Stimulated activated CD8-positive, alpha-beta memory T cell treated with anti-CD3 and anti-CD28 coated beads, Interleukin-4, amount 100 ng/mL, for 24 hours (primary cell): Measurements from ENCODE around the gene TSPAN14.

Experiments
- DNase-seq: peaks from one replicate; pipeline ENCODE4 v3.0.0-alpha.2; 2020; ENCODE audit warnings: low read depth

The TSPAN14 gene

DNA sequence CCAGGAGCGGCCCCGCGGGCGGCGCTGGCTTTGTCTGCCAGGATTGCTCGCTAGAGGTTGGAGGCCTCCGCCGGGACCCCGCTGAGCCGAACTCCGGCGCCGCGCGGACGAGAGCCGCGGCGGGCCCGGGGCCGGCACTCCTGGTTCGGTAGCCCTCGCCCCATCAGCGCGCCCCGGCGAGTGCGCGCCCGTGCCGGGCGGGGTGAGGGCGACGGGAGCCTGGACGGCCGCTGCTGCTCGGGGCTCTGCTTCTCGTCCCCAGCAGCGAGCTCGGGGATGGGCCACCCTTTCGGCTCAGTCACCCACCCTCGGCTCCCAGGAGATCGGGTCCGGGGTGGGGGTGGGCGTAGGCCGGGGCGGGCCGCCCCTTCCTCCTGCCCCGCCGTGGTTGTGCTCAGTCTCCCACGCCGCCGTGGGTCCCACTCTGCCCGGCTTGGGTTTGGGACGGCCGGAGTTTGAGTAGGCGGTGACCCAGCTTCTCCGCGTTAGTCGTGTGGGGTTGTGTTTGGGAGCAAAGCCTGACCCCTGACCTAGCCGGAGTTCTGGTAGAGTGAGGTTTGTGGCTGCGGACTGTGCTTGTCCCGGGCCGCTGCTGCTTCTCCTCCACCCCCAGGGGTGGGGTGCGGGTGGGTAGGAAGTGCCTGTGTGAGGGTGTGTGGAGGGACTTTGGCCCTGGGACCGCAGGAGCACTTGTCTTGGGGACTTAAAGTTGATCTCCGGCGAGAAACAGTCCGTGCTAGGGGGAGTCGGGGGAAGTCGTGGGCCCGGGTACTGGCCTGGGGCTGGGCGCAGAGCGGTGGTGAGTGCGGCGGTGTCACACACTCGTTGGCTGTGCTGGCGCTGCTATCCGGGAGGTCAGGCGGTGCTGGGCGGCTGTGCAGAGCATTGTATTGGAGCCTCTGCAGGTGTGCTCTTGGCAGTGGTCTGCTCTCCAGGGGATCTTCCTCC lies 677 bp downstream of the TSPAN14 start:
- DNase-seq = no peak

DNA sequence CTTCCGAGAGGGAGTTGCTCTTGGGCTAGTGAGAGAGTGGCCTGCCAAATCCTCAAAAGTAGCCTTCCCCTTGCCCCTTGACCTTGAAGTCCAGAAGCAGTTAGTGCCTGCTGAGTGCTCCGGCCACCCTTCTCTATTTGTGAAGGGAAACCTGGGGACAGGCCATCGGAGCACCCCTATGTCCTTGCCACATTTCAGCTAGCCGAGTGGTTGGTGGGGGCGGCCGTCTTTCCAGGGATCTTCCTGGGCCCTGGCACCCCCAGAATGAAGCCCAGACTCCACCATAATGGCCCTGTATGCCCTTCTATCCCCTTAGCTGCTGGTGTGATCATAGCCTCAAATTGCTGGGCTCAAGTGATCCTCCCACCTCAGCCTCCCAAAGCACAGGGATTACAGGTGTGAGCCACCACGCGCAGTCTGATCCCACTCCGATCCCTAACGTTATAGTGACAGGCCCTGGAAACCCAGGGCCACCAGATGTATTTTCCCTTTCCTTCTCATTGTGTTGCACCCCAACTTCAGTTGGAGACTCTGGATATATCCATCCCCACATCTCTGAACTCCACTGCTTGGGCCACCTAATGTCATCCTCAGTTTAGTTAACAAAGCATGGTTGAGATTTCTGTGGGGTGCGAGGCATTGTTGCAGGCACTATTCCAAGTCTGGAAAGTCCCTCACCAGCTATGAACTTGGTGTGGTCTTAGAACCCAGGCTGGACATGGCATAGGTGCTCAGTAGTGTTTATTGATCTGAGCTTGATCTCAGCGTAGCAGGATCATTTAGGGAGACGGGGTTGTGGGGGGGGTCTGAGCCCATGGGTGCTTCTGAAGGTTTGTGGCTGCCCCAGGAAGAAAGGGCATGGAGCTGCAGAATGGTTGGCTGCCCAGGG lies 1.6 kb downstream of the TSPAN14 start:
- DNase-seq = no peak

DNA sequence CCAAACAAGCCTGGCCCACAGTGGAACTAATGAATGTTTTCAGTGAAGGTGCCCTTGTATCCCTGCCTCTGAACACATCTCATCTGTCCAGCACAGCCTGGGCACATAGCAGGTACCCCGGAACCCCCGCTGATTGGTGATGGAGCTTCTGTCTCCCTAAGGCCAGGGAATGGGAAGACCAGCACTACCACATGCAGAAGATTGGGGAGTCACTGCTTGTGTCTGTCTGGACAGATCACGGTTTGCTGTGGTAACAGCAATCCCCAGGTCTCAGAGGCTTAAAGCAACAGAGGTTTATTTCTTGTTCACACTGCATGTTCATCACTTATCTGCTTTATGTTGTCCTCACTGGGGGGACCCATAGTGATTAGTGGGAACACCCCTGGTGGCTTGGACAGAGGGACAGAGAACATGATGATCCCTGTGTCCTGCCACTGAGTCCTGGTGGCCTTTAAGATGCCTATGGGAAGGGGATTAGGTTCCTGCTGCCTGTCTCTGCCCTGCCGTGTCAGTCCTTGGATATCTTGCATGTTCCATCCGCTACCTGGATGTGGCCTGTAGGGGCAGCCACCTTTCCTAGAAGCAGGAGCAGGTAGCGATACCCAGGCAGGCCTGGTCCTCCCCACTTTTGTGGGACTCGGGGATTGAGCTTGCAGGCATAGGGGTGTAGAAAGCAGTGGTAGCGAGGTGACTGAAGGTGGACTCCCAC lies 3.6 kb downstream of the TSPAN14 start:
- no peak for DNase-seq

DNA sequence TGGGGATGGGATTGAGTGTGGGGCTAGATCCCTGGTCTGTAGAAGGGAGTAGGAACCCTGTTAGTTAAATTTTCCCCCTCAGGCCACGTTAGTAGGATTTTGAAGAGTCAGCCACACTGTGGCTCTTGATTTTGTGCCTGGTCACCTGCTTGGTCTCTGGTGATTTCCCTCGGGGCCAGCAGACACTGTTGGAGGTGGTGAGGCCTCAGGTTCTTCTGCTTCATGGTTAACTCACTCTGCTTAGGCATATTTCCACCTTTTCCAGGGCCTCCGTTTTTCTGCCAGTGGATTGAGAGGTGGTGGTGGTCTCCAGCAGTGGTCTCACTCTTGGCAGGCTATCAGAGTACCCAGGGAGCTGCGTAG lies 4.1 kb downstream of the TSPAN14 start:
- DNase-seq = no peak

DNA sequence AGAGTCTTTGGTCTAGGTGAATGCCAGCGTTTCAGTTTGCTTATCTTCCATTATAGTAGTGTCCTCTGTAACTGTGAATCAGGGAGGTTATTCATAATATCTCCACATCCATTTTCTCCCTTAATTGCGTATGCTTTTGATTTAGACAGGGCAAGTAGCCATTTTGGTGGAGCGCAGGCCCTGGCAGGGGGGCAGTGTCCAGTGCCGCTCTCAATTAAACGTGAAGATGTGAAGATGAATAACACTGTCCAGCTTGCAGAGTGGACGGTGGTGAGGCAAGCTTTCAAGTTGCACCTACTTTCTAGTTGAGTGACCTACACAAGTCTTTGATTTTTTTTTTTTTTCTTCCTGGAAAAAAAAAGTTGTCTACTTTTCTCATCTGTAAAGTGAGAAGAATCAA lies 4.5 kb downstream of the TSPAN14 start:
- no peak for DNase-seq

DNA sequence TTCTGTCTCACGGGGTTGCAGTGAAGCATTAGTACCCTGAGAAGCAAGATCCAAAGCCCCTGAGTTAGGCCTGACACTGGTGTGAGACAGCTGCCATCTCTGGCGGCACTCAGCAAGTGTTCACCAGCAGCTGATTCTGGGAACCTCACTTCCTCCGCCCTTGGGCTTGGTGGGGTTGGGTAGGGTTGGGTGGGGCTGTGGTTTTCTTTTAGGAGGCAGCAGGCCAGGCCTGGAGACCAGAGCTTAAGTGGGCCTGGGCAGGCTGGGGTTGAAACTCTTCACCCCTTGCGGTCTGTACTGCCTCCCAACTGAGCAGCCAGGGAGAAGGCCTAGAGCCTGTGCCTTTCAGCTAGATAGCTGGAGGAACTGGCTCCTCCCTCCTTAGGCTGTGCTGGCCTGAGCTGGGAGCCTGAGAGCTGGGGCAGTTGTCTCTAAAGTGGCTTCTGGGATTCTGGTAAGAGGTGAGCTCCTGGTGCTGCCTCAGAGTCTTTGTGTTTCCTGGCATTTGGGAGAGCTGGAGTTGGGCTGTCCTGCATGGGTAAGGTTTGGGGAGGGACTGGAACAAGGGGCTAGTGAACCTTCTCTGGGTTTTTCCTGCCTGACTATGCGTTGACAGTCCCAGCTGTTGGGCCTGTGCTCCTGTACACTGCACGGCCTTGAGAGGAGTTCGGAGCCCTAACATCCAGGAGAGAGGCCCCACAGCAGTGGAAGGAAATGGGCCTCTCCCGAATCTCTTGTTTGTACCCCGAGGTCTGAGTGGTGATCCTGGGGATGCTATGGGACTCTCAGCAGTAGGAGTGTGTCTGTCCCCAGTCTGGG lies 5.1 kb downstream of the TSPAN14 start:
- peak; percentile 65 for DNase-seq

DNA sequence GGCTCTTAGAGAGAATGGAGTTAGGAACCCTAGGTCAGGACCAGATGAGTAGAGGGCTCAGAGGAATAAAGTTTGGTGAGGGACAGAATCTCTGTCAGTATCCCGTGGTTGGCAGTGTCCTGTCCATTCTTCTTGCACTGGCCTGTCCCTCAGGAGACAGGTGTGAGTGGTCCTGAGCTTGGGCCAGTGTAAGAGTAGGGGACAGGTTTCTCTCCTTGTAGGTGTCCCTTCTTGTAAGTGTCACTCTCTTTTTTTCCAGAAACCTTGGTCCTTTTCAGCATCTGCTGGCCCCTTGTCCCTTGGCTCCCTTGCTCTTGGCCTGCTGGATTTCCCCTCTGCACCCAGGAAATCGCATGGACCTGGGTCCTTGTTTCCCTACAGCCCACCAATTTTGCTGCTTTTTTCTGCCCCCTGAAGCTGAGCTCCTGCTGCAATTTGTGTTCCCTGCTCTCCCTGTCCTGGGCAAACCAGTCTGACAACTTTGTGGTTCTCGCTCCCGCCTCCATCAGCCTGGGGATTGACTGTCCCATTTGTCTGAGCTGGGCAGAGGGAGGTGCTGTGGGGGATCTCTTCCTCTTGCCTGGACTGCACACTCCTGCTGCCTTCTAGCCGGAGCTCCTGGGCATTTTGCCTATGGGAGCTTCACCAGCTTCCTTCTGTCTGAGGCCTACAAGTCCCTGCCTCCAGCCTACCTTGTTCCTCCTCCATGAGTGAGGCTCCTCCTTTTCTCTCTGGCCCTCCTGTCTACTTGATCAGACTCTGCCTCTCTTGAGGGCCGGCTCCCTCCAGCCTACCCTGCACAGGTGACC lies 6.5 kb downstream of the TSPAN14 start:
- no peak for DNase-seq

DNA sequence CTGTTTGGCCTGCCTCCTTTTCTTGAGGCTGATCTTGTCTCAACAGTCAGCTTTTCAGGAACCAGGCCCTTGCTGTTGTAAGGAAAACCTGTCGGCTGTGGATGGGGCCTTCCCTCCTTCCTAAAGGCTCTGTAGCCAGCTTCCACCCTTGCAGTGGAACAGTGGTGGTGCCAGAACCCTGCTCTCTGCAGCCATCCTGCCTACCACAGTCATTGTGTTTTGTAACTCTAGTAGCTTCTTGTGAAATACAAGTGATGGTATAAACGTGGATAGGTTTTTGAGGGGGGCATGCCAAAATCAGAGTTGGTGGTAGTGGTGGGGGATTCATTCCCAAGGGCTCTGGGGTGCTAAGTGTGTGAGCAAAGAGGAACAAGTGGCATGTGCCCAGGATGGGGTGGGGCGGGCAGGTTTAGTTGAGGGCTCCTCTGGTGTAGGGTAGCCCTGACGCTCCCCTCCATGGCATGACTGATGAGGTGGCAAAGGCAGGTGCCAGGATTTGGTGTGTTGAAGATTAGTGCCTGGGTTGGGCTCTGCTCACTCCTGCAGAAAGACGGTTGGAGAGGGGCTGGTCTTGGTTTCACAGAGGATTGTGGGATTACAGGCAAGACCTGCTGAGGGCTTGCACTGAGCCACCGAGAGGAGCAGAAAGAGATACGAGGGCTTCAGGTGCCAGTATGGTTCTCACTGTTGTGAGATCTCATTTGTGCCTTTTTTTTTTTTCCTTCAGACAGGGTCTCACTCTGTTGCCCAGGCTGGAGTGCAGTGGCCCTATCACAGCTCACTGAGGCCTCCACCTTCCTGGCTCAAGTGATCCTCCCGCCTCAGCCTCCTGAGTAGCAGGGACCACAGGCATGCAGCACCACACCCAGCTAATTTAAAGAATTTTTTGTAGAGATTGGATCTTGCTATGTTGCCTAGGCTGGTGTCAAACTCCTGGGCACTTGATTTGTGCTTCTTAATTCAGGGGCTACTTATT lies 7.4 kb downstream of the TSPAN14 start:
- no peak for DNase-seq

DNA sequence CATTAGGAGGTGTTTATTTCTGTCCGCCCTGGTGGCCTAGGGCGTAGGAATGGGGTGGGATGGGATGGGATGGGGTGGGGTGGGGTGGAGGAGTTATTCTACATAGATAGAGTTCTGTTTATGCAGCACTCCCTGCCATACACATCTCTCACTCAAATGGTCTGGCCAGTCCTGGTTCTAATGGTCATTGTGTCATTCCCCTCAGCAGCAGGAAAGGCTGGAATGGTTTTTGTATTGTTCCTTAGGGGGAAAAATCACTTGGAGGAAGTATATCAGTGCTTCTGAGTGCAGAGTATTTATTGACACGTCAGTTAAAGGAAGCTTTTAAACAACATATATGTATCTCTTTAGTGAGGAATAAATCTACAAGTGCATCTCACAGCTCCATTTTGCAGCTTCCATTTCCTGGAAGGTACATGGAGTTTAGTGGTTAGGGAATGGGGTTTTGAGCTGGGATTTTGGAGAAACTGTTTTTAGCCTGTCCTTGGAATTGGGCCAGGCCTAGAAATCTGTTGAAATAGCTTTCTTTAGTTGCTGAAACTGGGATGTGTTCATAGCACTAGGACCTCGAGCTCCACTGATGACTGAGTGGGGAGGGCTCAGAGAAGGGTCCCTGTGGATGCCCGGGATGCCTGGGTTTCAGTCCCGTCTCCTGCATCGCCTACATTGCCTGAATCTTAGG lies 8.3 kb downstream of the TSPAN14 start:
- no peak for DNase-seq

DNA sequence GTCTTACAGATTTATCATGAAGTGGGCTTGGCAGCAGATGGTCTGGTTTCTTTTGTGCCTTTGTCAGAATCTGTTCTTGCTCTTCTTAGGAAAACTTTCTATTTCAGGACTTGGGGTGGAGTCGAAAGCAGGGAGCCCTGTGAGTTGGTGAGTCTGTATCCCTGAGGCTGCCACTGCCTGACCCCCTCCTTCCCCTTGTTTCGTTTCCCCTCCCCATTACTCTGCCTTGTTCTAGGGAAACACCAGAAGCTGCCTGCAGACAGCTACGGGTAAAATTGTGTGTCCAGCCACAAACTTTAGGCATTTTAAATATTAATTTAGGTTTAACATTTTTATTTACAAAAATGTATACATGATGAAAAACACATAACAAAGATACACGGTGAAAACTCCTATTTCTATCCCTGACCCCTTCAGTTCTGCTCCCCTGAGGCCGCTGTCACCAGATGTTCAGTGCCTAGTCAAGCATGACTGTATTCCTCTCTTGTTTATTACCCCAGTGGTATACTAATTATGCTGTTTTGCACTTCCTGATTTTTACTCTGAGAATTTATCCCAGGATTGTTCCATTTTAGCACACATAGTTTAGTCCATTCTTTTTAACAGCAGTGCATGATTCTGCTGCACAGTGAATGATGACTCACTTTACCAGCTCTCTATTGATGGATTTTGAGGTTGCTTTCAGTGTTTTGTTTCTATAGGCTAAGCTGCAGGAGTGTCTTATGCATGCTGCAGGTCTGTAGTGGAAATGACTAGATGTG lies 9.1 kb downstream of the TSPAN14 start:
- no peak for DNase-seq

DNA sequence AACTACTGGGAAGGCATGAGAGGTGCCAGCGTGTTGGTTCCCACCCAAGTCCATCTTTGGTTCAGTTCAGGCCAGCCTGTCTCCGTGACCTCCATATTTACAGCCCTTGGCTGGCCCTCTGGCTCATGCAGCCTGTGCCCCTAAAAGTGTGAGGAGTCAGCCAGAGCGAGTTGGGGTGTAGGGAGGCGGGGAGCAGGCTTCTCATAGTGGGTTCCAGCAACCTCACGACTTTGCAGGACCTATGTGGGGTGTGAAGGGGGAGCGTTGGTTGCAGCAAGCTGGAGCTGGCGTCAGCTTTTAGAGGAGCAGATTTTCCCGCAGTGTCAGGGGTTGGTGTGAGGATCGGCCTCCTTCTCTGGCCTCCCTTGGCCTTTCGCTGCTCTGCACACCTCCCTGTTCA lies 9.8 kb downstream of the TSPAN14 start:
- no peak for DNase-seq

DNA sequence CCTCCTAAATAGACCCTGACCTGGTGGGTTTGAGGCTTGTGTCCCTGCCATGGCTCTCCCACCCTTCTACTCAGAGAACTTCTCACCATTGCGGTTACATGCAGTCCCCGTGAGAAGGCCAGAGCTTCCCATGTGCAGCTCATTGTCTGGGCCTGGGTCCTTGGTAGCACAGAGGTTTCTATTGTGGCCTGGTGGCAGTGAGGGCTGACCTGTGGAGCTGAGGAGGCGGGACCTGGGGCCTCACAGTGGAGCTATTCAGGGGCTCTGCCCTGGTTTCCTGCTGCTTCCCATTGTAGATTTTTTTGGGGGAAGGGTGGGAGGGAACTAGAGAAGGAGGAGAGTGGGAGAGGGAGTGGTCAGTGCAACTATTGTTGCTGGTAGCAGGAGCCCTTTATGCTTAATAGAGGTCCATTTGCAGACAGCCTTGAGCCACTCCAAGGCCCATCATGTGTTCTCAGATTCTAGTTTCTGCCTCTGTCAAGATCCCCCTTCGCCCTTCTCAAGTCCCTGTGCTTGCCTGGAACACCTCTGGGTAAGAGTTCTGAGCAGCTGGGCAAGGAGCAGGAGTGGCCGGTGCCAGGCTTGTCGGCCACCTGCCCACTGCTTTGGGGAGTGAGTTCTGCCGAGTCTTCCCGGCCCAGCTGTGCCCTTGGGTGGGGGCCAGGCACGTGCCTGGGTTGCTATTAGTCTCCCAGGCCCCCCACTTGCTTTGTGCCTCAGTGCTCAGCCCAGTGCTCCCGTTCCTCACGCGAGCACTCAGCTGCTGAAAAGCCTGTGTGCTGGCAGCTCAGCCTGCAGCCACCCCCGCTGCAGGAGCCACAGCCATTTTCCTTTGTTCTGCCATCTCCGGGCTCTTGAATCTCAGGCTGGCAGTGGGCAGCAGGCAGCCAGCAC lies 10.7 kb downstream of the TSPAN14 start:
- no peak for DNase-seq

DNA sequence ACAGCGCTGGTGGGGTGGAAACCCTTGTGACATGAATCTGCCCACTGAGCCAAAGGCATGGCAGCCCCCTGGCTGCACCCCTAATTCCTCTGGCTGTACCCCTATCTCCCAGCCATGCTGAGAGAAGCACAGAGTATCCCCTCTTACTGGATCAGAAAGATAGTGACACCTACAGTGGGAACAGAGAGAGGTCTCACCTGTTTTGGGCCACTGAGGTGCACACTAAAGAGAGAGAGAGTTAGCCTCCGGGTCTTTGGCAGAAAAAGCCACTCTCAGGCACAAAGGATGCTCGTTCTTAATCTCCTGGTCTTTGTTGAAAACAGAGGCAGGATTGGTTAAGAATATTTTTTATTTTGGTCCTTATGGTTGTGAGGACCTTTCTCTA lies 11.3 kb downstream of the TSPAN14 start:
- DNase-seq = no peak

DNA sequence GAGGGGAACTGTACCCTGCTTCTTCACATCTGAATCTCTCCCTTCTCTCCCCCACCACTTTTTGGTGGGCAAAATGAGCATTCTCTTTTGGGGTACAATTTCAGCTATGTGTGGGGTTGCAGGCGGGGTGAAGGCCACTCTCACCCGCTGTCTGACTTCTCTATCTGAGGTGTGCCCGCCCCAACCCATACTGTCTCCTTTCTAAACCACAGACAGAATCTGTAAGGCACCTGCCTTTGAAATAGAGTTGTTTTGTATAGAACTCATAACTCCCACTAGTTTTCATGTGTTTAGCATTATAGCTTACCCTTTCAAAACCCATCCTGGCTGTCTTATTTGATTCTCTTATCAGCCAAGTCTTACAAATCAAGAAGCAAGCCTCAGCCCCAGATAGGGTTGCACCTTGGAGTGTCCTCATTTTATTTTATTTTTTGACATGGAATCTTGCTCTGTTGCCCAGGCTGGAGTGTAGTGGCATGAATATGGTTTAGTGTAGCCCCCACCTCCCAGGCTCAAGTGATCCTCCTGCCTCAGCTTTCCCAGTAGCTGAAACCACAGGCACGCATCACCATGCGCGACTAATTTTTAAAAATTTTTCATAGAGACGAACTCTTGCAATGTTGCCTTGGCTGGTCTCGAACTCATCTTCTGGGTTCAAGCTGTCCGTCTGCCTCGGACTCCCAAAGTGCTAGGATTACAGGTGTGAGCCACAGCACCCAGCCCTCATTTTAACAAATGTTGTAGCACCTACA lies 11.9 kb downstream of the TSPAN14 start:
- DNase-seq = no peak

DNA sequence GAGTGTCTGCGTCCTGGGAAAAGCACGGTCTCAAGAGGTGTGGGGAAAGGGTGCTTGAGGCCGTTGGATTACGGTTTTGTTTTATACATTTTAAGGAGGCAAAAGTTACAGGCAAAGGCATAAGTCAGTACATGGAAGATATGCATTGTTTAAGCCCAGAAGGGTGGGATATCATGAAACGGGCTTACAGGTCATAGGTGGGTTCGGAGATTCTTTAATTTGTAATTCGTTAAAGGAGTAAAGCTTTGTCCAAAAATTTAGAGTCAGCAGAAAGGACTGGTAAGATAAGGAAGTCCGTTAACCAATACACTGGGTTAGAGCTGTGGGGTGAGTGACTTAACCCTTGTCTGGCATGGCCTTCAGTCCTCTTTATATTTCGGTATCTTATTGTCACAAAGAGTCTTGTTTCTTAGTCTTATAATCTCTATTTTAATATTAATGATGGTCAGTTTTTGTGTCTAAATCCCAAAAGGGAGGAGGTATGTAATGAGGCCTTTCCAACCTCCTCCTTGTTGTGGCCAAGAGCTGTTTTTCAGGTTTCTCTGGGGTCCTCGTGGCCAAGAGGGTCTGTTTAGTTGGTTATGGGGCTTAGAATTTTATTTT lies 12.7 kb downstream of the TSPAN14 start:
- DNase-seq = no peak

DNA sequence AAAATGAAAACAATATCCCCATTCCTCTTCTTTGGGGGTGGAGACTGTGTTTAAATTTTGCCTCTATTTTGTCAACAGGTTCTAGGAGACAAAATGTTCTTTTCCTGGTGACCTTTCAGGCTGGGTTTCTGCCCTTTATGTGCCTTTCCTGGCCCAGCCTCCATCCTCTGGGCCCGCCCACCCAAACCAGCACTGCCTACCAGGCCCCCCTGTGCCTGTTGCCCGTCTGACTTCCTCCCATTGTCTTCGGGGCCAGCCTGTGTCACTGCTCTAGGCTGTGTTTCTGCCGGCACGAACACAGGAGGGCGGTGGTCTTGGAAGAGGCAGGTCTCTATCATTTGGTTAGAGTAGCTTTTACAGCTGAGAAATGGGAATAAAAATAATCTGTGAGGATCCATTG lies 13.9 kb downstream of the TSPAN14 start:
- DNase-seq = peak; percentile 64
